CD1c-positive myeloid dendritic cell (primary cell): ENCODE measurements around the gene HRH3.

Experiments used
- DNase-seq: peaks from one replicate; pipeline ENCODE4 v3.0.0-alpha.2; 2016; ENCODE audit errors: extremely low spot score

The HRH3 gene

GRCh38 chr20:62244644-62245108, 24.6 kb upstream of the HRH3 start:
- no peak for DNase-seq

- no peak for DNase-seq
Observed at GRCh38 chr20:62243906-62244515, 23.9 kb upstream of the HRH3 start.

- DNase-seq, result no peak
Observed at GRCh38 chr20:62243106-62243505, 23.0 kb upstream of the HRH3 start.

GRCh38 chr20:62242176-62242575, 22.1 kb upstream of the HRH3 start:
- DNase-seq, result no peak

GRCh38 chr20:62241506-62241905, 21.4 kb upstream of the HRH3 start:
- DNase-seq, result no peak

- DNase-seq, result peak; percentile 39
Observed at GRCh38 chr20:62240020-62240685, 20.1 kb upstream of the HRH3 start.

GRCh38 chr20:62239278-62239879, 19.3 kb upstream of the HRH3 start:
- DNase-seq, result no peak

- DNase-seq, result peak; percentile 12
Observed at GRCh38 chr20:62238569-62239277, 18.6 kb upstream of the HRH3 start.

GRCh38 chr20:62237801-62238568, 17.9 kb upstream of the HRH3 start, which contains the start of gene OSBPL2:
Gene OSBPL2 (plus strand): TSS chr20:62238521. CDS start chr20:62256185, 17,664 bp downstream.
- peak; percentile 100 for DNase-seq

GRCh38 chr20:62237514-62237800, 17.4 kb upstream of the HRH3 start:
- no peak for DNase-seq

GRCh38 chr20:62236766-62237513, 16.9 kb upstream of the HRH3 start:
- no peak for DNase-seq

- DNase-seq, result no peak
Observed at GRCh38 chr20:62236200-62236599, 16.1 kb upstream of the HRH3 start.

GRCh38 chr20:62235777-62236157, 15.7 kb upstream of the HRH3 start:
- DNase-seq, result no peak

- DNase-seq, result no peak
Observed at GRCh38 chr20:62235001-62235776, 15.1 kb upstream of the HRH3 start.

GRCh38 chr20:62234339-62234738, 14.3 kb upstream of the HRH3 start:
- no peak for DNase-seq

- DNase-seq, result no peak
Observed at GRCh38 chr20:62233684-62234083, 13.6 kb upstream of the HRH3 start.

- DNase-seq, result no peak
Observed at GRCh38 chr20:62232770-62233645, 12.9 kb upstream of the HRH3 start.

GRCh38 chr20:62232194-62232593, 12.1 kb upstream of the HRH3 start:
- DNase-seq, result no peak

- DNase-seq, result no peak
Observed at GRCh38 chr20:62231292-62231691, 11.2 kb upstream of the HRH3 start.
